ENCODE results near the gene L1CAM.

L1CAM gene

DNA sequence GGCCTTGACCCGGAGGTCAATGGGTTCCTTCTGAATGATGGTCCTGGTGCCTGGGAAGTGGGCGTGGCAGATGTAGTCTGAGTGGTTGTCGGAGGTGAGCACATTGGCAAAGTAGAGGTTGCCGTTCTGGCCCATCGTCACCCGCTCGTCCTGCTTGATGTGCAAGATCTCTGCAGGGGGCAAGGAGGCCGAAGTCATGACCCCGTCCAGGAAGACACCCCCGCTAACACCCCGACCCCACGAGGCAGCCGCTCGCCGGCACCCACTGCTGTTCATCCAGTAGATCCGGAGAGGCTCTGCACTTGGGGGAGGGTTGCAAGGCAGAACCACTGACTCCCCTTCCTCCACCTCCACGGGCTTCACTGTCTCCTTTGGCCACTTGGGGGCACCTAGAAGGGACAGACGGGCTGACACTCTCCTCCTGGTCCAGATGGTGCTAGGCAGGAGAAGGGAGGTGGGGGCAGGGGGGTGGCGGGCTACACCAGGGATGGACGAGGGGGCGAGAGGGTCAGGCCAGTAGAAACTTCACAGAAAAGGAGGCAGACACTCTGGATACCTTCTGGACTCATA is 15.1 kb downstream of the L1CAM start:
- Mint-ChIP-seq H3K4me1 (ENCODE audit: low read depth) (no peaks in the 10 kb centered on the region), H3K4me3 (no peak overlapping the region), H3K9me3 (peaks cover 4% of the 10 kb centered on the region), H3K36me3 (ENCODE audit: low read depth) (no peaks in the 10 kb centered on the region), H3K27ac (no peak overlapping the region), H3K27me3 (peaks cover 55% of the 10 kb centered on the region)
- DNase-seq: no peak

DNA sequence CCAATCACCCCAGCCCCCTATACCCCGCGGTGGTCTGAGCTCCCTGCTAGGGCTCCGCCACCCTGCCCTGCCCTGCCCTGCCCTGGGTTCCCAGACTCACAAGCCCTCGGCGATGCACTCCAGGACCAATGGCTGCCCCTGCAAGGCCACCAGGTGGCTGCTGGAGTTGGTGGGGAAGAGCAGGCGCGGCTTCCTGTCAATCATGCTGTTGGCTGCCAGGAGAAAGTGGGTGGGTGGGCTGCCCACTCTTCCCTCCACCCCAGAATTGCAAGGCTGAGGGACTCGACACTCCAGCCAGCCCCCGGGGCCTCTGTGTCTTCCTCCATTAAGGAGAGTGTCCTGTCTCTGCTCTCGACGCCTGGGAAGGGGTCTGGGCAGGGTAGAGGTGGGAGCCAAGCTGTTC is 15.7 kb downstream of the L1CAM start:
- no peak overlapping the region for H3K27ac Mint-ChIP-seq
- peaks cover 4% of the 10 kb centered on the region for H3K9me3 Mint-ChIP-seq
- peaks cover 56% of the 10 kb centered on the region for H3K27me3 Mint-ChIP-seq

DNA sequence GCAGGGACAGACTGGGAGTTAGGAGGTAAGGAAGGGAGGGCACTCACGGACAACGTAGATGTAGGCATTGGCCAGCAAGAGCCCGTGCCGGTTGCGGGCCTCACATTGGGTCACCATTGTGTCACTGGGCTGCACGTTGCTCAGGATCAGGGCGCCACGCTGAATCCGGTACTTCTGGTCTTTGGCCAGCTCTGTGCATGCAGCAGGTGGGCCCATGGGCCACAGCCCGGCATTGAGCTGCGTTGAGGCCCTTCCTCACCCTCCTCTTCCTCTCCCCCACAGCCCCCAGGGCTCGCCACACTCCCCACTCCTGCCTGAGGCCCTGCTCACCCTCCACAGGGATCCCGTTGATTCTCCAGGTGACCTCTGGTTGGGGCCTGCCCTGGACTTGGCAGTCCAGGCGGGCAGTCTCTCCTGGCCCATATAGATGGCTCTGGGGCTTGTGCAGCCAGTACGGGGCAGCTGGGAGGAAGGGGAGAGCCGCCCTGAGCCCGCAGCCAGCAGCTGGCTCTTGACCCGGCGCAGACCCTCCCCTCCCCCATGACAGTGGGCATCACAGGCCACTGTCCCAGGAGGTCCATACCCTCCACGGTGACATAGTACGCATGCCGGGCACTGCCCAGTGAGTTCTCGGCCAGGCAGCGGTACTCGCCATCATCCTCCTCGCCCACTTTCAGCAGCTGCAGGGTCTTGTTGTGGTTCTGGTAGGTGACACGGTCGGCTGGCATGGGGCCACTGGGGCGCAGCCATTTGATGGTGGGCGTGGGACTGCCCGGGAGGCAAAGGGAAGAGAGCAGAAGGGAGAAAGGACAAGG is 16.3 kb downstream of the L1CAM start:
- Mint-ChIP-seq H3K36me3 (ENCODE audit: low read depth) (no peaks in the 10 kb centered on the region), H3K9me3 (peaks cover under 1% of the 10 kb centered on the region), H3K27ac (no peak overlapping the region), H3K4me3 (no peak overlapping the region), H3K4me1 (ENCODE audit: low read depth) (no peaks in the 10 kb centered on the region), H3K27me3 (peaks cover 51% of the 10 kb centered on the region)
- DNase-seq: no peak

More for the DNA sequence above, 15.7 kb downstream of the L1CAM start:
- Mint-ChIP-seq H3K36me3 (ENCODE audit: low read depth) (no peaks in the 10 kb centered on the region), H3K4me1 (ENCODE audit: low read depth) (no peaks in the 10 kb centered on the region), H3K4me3 (no peak overlapping the region)
- no peak for DNase-seq

DNA sequence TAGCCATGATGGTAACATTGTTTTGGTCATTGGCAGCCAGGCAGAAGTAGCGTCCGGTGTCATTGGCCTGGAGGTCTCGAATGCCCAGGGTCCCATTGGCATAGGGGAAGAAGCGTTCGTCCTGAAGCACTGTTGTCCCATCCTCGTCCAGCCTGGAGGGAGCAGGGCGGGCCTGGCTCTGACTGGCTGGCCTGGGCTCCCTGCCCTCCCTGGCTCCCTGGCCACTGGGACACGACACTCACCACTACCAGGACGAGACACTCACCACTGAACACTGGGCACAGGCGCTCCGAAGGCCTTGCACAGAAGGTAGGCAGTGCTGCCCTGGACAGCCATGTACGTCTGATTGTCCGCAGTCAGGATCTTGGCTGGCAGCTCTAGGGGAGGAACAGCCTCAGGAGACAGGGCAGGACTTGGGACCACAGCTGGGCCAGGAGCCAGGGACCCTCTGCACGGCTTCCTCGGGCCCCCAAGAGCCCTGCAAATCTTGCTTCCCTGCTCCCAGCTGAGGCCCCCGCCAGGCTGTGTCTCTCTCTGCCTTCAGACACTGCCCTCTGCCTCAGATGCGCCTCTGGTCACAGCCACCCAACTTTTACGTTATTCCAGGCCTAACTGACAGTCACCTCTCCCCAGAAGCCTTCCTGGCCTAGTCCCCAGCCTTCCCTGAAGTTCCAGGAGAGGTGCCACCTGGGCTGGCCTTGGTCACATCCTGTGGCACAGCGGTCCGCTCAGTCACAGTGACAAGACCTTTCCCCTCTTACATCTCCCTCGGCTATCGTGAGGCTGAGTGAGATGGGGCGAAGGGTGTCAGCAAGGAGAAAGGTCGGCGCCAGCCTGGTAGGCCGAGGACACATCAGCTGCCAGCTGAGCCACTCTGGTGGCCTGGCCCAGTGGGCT is 17.1 kb downstream of the L1CAM start:
- Mint-ChIP-seq H3K36me3 (ENCODE audit: low read depth) (no peaks in the 10 kb centered on the region), H3K27me3 (peaks cover 42% of the 10 kb centered on the region), H3K27ac (no peak overlapping the region), H3K4me1 (ENCODE audit: low read depth) (no peaks in the 10 kb centered on the region), H3K9me3 (no peaks in the 10 kb centered on the region), H3K4me3 (no peak overlapping the region)
- DNase-seq: no peak

DNA sequence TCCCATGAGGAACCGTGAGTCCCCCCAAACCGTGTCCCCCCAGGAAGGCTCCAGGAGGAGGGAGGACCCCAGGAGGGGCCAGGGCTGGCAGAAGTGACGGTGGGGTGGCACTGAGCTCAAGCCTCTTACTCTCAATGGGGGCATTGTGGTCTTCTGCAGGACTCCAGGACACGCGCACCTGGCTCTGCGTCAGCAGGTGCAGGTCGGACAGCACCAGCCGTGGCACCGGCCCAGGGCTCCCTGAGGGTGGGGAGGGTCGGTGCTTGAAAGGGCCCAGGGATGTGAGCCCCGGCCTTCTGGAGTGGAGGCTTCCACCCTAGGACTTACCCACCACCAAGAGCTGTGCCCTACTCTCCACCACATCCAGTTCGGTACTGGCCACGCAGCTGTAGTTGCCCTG is 18.3 kb downstream of the L1CAM start:
- DNase-seq: no peak
- no peak overlapping the region for H3K27ac Mint-ChIP-seq
- no peaks in the 10 kb centered on the region for H3K36me3 Mint-ChIP-seq (ENCODE audit: low read depth)
- peaks cover 40% of the 10 kb centered on the region for H3K27me3 Mint-ChIP-seq
- H3K9me3 Mint-ChIP-seq: no peaks in the 10 kb centered on the region
- no peak overlapping the region for H3K4me3 Mint-ChIP-seq
- H3K4me1 Mint-ChIP-seq (ENCODE audit: low read depth): no peaks in the 10 kb centered on the region

DNA sequence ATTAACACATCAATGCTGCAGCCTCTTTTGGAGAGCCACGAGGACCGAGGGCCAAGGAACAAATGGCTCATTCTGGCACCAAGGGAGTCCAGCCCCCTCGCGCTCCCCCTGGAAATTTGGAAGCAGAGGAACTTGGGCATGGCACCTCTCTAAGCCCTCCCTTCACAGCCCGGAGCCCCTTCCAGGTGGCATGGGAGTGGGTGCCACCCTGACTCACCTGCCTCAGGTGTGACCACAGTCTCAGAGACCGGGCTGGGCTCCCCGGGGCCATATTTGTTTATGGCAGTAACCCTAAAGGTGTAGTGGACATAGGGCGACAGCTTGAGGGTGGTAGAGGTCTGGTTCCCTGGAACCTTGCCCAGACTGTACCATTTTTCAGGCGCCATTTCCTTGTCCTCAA is 18.8 kb downstream of the L1CAM start:
- Mint-ChIP-seq H3K9me3 (no peaks in the 10 kb centered on the region), H3K27me3 (peaks cover 36% of the 10 kb centered on the region), H3K36me3 (ENCODE audit: low read depth) (no peaks in the 10 kb centered on the region), H3K4me1 (ENCODE audit: low read depth) (no peaks in the 10 kb centered on the region), H3K4me3 (no peak overlapping the region), H3K27ac (no peak overlapping the region)
- no peak for DNase-seq

DNA sequence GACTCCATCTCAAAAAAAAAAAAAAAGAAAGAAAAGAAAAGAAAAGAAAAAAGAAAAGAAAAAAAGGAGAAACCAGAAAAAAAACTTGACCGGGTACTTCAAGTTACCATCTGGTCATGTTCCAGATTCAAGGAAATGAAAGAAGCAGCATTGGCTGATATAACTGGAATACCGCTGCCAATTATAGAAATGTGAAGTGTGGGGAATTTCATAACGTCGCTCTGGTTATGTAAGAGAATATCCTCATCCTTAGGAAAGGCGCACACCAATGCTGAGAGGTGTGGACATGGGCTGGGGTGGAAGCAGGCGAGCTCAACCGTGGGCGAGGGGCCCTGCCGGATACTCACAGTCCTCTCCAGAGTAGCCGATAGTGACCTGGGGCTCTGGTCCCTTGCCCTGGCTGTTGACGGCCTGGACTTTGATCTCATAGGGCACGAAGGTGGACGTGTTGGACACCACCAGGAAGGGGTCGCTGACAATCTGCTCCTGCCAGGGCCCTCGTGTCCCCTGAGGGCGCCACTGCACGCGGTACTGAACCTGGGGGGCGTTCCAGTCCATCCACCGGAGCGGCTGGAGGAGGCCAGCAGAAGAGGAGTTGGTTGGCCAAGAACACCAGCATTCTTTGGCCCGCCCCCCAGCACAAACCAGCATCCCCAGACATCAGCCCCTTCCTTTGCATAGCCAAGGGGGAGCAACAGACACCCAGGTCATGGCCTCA is 19.5 kb downstream of the L1CAM start:
- no peaks in the 10 kb centered on the region for H3K4me1 Mint-ChIP-seq (ENCODE audit: low read depth)
- no peak overlapping the region for H3K27ac Mint-ChIP-seq
- H3K4me3 Mint-ChIP-seq: no peak overlapping the region
- H3K27me3 Mint-ChIP-seq: peaks cover 35% of the 10 kb centered on the region
- no peaks in the 10 kb centered on the region for H3K9me3 Mint-ChIP-seq
- no peak for DNase-seq
- no peaks in the 10 kb centered on the region for H3K36me3 Mint-ChIP-seq (ENCODE audit: low read depth)

DNA sequence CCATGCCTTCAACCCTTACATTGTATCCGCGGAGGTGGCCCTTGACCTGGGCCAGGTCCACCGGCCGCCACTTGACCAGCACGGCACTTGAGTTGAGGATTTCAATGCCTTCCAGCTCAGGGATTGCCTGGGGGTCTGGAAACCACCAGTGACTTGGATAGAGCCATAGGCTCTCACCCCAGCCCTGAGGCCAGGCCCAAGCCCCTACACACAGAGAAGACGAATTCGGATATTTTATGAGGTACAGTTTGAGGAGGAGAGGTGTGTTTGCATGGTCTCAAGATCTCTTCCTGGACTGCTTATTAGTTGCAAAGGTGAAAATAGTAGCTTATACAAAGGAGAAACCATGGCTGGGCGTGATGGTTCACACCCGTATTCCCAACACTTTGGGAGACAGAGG is 20.3 kb downstream of the L1CAM start:
- no peak overlapping the region for H3K27ac Mint-ChIP-seq
- H3K27me3 Mint-ChIP-seq: peaks cover 35% of the 10 kb centered on the region
- H3K4me3 Mint-ChIP-seq: no peak overlapping the region
- DNase-seq: no peak
- H3K9me3 Mint-ChIP-seq: no peaks in the 10 kb centered on the region
- H3K36me3 Mint-ChIP-seq (ENCODE audit: low read depth): no peaks in the 10 kb centered on the region
- no peaks in the 10 kb centered on the region for H3K4me1 Mint-ChIP-seq (ENCODE audit: low read depth)

DNA sequence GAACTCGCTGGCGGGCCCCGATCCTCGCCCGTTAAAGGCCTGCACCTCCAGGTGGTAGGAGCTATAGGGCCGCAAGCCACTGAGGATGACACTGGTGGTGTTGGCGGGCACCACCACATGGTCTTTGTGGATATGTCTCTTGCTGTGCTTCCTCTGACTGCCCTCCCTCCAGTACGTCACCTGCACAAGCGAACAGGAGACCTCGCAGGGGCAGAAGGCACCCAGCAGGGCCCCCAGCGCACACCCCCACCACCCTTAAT is 20.7 kb downstream of the L1CAM start:
- H3K36me3 Mint-ChIP-seq (ENCODE audit: low read depth): no peaks in the 10 kb centered on the region
- H3K27ac Mint-ChIP-seq: no peak overlapping the region
- H3K27me3 Mint-ChIP-seq: peaks cover 34% of the 10 kb centered on the region
- no peak overlapping the region for H3K4me3 Mint-ChIP-seq
- no peaks in the 10 kb centered on the region for H3K4me1 Mint-ChIP-seq (ENCODE audit: low read depth)
- DNase-seq: no peak
- no peaks in the 10 kb centered on the region for H3K9me3 Mint-ChIP-seq

DNA sequence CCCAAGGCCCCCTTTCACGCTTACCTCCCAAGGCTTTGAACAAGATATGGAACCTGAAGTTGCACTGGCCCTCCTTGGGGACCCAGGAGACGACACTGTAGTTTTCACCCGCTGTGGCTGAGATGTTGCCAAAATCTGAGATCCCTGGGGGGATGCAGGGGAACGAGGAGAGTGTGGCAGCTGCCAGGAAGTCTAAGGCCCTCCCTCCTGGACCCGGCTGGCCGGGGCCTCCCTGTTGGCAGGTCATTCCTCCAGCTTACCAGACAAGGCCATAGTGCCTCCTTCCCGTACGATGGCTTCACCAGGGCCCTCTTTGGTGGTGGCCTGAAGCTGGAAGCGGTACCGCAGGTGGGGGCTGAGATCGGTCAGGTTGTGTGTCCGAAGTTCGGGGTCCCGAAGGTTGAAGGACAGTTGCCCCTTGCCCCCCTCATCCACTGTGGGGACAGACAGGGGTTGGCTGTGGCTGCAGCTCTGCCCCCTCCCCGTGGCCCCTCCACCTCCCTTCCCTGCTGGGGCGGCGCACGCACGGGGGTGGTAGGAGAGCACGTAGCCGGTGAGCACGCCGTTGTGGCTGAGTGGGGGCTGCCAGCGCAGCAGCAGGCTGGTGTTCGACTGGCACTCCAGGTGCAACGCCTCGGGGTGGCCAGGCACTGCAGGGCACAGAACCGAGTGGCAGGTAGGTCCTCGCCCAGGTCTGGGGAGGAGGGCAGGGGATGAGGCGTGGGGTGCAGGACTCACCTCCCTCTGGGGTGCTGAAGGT is 21.2 kb downstream of the L1CAM start:
- Mint-ChIP-seq H3K36me3 (ENCODE audit: low read depth) (no peaks in the 10 kb centered on the region), H3K27ac (no peak overlapping the region), H3K27me3 (peaks cover 37% of the 10 kb centered on the region), H3K9me3 (no peaks in the 10 kb centered on the region), H3K4me1 (ENCODE audit: low read depth) (no peaks in the 10 kb centered on the region), H3K4me3 (no peak overlapping the region)
- no peak for DNase-seq

DNA sequence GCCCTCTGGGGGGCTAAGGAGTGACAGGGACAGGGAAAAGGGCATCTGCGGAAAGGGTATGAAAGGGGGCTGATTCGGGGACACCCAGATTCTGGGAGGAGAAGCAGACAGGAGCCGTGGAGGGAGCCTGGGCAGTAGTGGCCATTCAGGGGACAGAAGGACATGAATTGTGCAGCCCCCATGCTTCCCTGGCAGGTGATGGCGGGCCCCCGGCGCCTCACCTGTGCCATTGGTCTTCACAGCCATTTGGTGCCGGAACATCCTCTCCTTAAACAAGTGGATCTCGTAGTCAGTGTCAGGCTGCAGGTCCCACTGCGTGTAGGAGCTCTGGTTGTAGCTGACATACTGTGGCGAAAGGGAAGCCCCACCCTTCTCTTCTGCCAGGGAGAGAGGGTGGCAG is 21.9 kb downstream of the L1CAM start:
- H3K36me3 Mint-ChIP-seq (ENCODE audit: low read depth): no peaks in the 10 kb centered on the region
- DNase-seq: no peak
- H3K4me1 Mint-ChIP-seq (ENCODE audit: low read depth): no peaks in the 10 kb centered on the region
- H3K27ac Mint-ChIP-seq: no peak overlapping the region
- peaks cover 38% of the 10 kb centered on the region for H3K27me3 Mint-ChIP-seq
- H3K9me3 Mint-ChIP-seq: no peaks in the 10 kb centered on the region
- H3K4me3 Mint-ChIP-seq: no peak overlapping the region

DNA sequence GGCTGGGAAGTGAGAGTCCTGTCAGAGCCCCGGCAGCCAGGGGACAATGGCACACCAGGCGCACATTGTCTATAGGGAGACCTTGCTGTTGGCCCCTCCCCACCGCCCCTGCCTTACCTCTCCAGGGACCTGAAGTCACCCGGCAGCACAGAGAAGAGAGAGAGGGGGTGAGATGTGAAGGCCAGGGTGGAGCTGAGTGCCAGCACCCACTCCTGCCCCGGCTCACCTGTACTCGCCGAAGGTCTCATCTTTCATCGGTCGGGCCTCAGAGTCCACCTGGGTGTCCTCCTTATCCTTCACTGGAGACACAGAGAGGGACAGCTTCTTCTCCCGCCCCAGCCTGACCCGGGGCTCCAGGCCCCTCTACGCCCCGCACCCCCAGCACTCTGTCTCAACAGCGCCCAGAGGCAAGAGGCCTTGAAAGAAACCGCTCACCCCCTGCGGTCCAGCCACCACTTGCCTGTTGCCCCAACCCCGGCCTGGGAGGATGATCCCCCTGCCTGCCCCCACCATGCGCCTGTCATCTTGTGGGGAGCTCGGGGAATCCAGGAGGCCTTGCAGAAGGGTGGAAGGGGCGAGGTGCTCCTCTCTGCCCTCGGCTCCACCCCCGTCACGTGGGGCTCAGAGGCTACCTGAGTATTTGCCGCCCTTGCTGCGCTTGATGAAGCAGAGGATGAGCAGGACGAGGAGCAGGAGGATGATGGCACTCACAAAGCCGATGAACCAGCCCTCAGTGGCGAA is 22.6 kb downstream of the L1CAM start:
- Mint-ChIP-seq H3K27ac (no peak overlapping the region), H3K4me1 (ENCODE audit: low read depth) (no peaks in the 10 kb centered on the region), H3K36me3 (ENCODE audit: low read depth) (no peaks in the 10 kb centered on the region), H3K4me3 (no peak overlapping the region), H3K9me3 (no peaks in the 10 kb centered on the region), H3K27me3 (peaks cover 36% of the 10 kb centered on the region)
- DNase-seq: no peak

DNA sequence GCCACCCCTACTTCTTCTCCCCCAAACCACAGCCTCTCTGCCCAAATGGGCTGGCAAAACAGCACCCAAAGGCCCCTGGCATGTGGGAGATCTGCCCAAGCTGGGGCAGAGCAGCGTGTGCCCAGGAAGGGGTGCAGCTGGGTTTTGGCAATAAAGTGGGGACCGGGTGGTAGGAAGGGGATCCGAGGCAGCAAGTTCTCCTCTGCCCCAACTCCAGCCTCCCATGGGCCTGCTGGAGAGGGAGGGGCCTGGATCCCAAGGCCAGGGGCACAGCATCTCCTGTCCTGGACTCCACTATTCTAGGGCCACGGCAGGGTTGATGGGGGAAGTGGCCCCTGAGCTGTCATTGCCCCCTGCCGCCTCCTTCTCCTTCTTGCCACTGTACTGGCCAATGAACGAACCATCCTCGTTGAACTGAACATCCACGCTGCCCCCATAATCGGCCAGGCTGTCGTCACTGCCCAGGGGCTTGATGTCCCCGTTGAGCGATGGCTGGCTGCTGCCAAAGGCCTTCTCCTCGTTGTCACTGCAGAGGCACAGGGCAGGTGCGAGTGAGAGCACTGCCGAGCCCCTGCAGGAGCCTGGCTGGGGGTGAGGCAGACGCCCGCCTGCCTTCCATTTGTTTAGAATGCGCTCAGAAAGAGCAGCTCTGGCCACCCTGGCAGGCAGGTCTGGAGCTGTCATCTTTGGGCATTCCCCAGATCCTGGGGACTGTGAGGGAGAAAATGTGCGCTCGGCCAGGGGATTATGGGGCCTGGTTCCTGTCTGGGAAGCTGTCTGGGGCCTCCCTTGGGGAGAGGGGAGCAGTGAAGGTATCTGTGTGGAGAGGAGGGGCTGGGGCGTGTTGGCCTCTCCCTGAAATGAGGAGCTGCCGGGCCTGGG is 23.4 kb downstream of the L1CAM start:
- peaks cover 37% of the 10 kb centered on the region for H3K27me3 Mint-ChIP-seq
- H3K4me3 Mint-ChIP-seq: no peak overlapping the region
- no peaks in the 10 kb centered on the region for H3K36me3 Mint-ChIP-seq (ENCODE audit: low read depth)
- H3K27ac Mint-ChIP-seq: no peak overlapping the region
- no peaks in the 10 kb centered on the region for H3K9me3 Mint-ChIP-seq
- DNase-seq: no peak
- H3K4me1 Mint-ChIP-seq (ENCODE audit: low read depth): peaks cover 2% of the 10 kb centered on the region

Measured in activated T-cell treated with anti-CD3 and anti-CD28 coated beads, Interleukin-2, amount 50 U/mL, for 24 hours (primary cell).